ENCODE results near the gene DLG3.

DLG3 gene

GRCh38 chrX:70411475-70411874, 33.2 kb upstream of the DLG3 start:
- Histone ChIP-seq H3K4me3 (ENCODE audit: low read depth in 1 of 2, low read length in 1 of 2) (no peak overlapping the region), H3K27ac (no peak overlapping the region), H3K9me3 (no peaks in the 10 kb centered on the region), H3K36me3 (peaks cover 13% of the 10 kb centered on the region), H3K4me1 (ENCODE audit: control insufficient read depth in 1 of 2, insufficient read depth in 1 of 2, low read depth in 1 of 2, low read length in 1 of 2) (no peaks in the 10 kb centered on the region), H3K27me3 (no peaks in the 10 kb centered on the region)
- no peak for TF ChIP-seq CTCF (IDR thresholded peaks at IDR 0.05)

- H3K36me3 ChIP-seq, result peaks cover 33% of the 10 kb centered on the region
- H3K9me3 ChIP-seq, result no peaks in the 10 kb centered on the region
- TF ChIP-seq CTCF (IDR thresholded peaks at IDR 0.05), result no peak
- H3K4me3 ChIP-seq (ENCODE audit: low read depth in 1 of 2, low read length in 1 of 2), result no peak overlapping the region
- H3K4me1 ChIP-seq (ENCODE audit: control insufficient read depth in 1 of 2, insufficient read depth in 1 of 2, low read depth in 1 of 2, low read length in 1 of 2), result no peaks in the 10 kb centered on the region
- H3K27ac ChIP-seq, result no peak overlapping the region
- H3K27me3 ChIP-seq, result no peaks in the 10 kb centered on the region
These were observed 23.0 kb upstream of the DLG3 start for GRCh38 chrX:70421618-70422017.

DNA sequence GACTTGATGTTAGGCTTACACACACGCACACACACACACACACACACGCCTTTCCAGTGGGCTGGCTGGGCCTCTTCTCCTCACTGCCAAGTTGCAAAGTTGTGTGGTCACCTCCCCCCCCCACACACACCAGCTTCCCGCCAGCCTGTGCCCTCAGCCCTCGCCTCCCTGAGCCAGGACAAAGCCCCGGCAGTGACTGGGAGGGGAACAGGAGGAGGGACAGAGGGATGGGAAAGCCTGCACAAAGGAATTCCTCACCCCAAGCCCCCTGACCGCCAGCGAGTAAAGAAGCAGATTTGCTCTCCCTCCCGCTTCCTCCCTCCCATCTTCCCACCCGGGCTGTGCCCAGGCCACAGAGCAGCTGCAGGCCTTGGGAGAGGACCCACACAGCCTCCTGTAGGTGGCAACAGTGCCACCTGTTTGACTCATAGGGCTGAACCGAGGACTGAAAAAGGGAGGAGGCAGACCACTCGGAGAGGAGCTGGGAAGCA, 21.7 kb upstream of the DLG3 start, which contains the start of gene GDPD2:
TSS of gene GDPD2 (plus strand) at position 464 of the 491 bp plus-strand sequence. CDS start 1,671 bp downstream, outside the sequence.
- H3K4me3 ChIP-seq (ENCODE audit: low read depth in 1 of 2, low read length in 1 of 2), result no peak within 1 kb of the TSS
- H3K27ac ChIP-seq, result no peak within 1 kb of the TSS
- H3K27me3 ChIP-seq, result no peaks in the 10 kb centered on the region
- TF ChIP-seq CTCF (IDR thresholded peaks at IDR 0.05), result no peak
- H3K36me3 ChIP-seq, result peaks cover 31% of the 10 kb centered on the region
- H3K9me3 ChIP-seq, result no peaks in the 10 kb centered on the region
- H3K4me1 ChIP-seq (ENCODE audit: control insufficient read depth in 1 of 2, insufficient read depth in 1 of 2, low read depth in 1 of 2, low read length in 1 of 2), result no peaks in the 10 kb centered on the region

DNA sequence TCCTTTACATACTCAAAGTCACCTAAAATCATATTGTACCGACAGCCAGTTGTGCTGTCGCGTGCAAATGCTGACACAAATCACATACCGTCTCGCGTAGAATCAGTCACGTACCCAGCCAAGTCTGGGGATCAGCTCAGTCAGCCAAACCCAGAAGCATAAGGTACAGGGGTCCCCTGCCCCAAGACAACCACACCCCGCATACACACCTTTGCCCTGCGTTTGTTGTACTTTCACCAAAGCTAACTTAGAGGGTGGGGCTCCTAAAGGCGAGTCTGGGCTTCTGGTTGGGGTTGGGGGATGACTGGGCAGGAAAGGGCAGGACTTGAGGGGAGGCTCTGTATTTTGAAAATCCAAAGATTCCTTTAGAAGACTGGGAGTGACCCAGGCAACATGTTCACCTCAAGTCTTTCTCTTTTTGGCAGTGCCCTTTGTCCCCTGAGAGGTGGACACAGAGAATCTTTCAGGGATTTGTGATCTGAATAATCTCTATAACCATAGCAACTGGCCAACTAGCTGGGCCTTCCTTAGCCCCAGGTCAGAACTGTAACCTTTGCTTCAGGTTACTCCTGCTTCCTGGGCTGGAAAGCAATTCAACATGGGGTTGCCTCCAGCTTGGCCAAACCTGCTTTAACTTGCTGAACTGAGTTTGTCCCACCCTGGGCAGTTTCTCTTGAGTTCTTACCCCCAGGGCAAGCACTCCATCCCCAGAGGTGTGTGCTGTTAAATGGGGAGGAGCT, 20.5 kb upstream of the DLG3 start:
- H3K27ac ChIP-seq, result no peak overlapping the region
- H3K27me3 ChIP-seq, result no peaks in the 10 kb centered on the region
- TF ChIP-seq CTCF (IDR thresholded peaks at IDR 0.05), result no peak
- H3K36me3 ChIP-seq, result peaks cover 23% of the 10 kb centered on the region
- H3K9me3 ChIP-seq, result no peaks in the 10 kb centered on the region
- H3K4me3 ChIP-seq (ENCODE audit: low read depth in 1 of 2, low read length in 1 of 2), result no peak overlapping the region
- H3K4me1 ChIP-seq (ENCODE audit: control insufficient read depth in 1 of 2, insufficient read depth in 1 of 2, low read depth in 1 of 2, low read length in 1 of 2), result no peaks in the 10 kb centered on the region

- Histone ChIP-seq H3K36me3 (peaks cover 16% of the 10 kb centered on the region), H3K27ac (no peak overlapping the region), H3K27me3 (no peaks in the 10 kb centered on the region), H3K9me3 (no peaks in the 10 kb centered on the region), H3K4me1 (ENCODE audit: control insufficient read depth in 1 of 2, insufficient read depth in 1 of 2, low read depth in 1 of 2, low read length in 1 of 2) (no peaks in the 10 kb centered on the region), H3K4me3 (ENCODE audit: low read depth in 1 of 2, low read length in 1 of 2) (no peak overlapping the region)
- TF ChIP-seq CTCF (IDR thresholded peaks at IDR 0.05), result no peak
These were observed 19.8 kb upstream of the DLG3 start for GRCh38 chrX:70424801-70425200.

Data from neutrophil (primary cell).